K562 (cell line): Measurements from ENCODE around the gene USP22. TPM values are rescaled to one million over a fixed set of nuclear protein-coding genes. Genes with fewer than 3 reads are reported as not detected.

Source experiments
- ATAC-seq: fragments of 200-7000 bp; cut with Tn5 transposase; 3 replicates; pipeline ENCODE4 v1.9.1; 2020; ENCODE audit warnings: moderate library complexity
- BruUV-seq: library from RNA; stranded (reverse); fragments of 400-500 nt; replicated peaks from 2 replicates; lab custom pipeline; 2021; lab: Mats Ljungman, UMichigan
- CTCF ChIA-PET: fragments of 300-600 bp; formaldehyde crosslinking; extraction: SDS; loops from one replicate; lab custom pipeline; 2021; ENCODE audit warnings: low intra/inter-chr PET ratio; lab: Yijun Ruan, JAX
- POLR2A ChIA-PET: fragments of 300-600, 350-650 bp; sonication (Branson Sonifier 250); formaldehyde crosslinking; extraction: SDS; loops from one replicate; lab custom pipeline; 2021; ENCODE audit warnings: antibody characterized with exemption, inconsistent platforms; lab: Yijun Ruan, JAX
- DNase-seq, 4 experiments: peaks; one replicate each; pipeline versions ENCODE4 v3.0.0 to v3.0.0-alpha.2; 2011 to 2018; ENCODE audit warnings: low spot score in 3 of 4, mixed read lengths in 3 of 4; ENCODE audit errors: extremely low read depth in 1 of 4
- FAIRE-seq: peaks from 2 replicates; lab custom pipeline; 2011; peaks lifted over from hg19 to GRCh38; lab: Jason Lieb, UNC
- H2AFZ ChIP-seq: 2 replicates; pipeline ENCODE4 v1.6.0; 2011; ENCODE audit warnings: low read depth, low read length, control low read depth, inconsistent platforms
- H3K27ac ChIP-seq: fragments of 200-600 bp; 3 replicates; pipeline ENCODE4 v1.8.0; 2011; ENCODE audit warnings: low read depth, mild to moderate bottlenecking, control low read depth, inconsistent platforms, low read length, moderate library complexity, mixed read lengths; ENCODE audit errors: extremely low read depth
- H3K27me3 ChIP-seq, 2 experiments: fragments of 300-600 bp in 1 of 2; 2 replicates in 1 of 2; 3 replicates in 1 of 2; pipeline versions ENCODE4 v1.6.0 to v1.8.0; 2011; ENCODE audit warnings: inconsistent platforms in 2 of 2, low read length in 2 of 2, mild to moderate bottlenecking in 1 of 2, mixed read lengths in 1 of 2, moderate library complexity in 1 of 2; ENCODE audit not compliant: control insufficient read depth in 2 of 2, insufficient read depth in 2 of 2
- H3K36me3 ChIP-seq: fragments of 300-600 bp; 3 replicates; pipeline ENCODE4 v1.8.0; 2011; ENCODE audit warnings: mild to moderate bottlenecking, low read length, inconsistent platforms; ENCODE audit not compliant: control insufficient read depth, insufficient read depth
- H3K4me1 ChIP-seq, 2 experiments: fragments of 200-600 bp in 1 of 2; replicated peaks in 1 of 2; 2 replicates in 1 of 2; 3 replicates in 1 of 2; pipeline versions ENCODE4 v1.5.1 to v1.8.0; 2011; ENCODE audit warnings: inconsistent platforms in 2 of 2, low read length in 2 of 2, mild to moderate bottlenecking in 1 of 2, mixed read lengths in 1 of 2, moderate library complexity in 1 of 2; ENCODE audit not compliant: control insufficient read depth in 2 of 2, insufficient read depth in 2 of 2
- H3K4me2 ChIP-seq: 2 replicates; pipeline ENCODE4 v1.6.1; 2011; ENCODE audit warnings: low read length, control low read depth, inconsistent platforms, mixed read lengths; ENCODE audit not compliant: insufficient read depth
- H3K4me3 ChIP-seq: fragments of 200-600 bp; sonication (generic), shearing (Covaris generic); 2 replicates; pipeline ENCODE4 v1.5.1; 2016; ENCODE audit warnings: control low read depth, inconsistent platforms
- H3K79me2 ChIP-seq: fragments of 200-600 bp; 3 replicates; pipeline ENCODE4 v1.8.0; 2011; ENCODE audit warnings: low read length, inconsistent platforms; ENCODE audit not compliant: control insufficient read depth, insufficient read depth
- H3K9ac ChIP-seq, 2 experiments: 2 replicates each; pipeline versions ENCODE4 v1.6.0 to v1.6.1; 2011; ENCODE audit warnings: low read depth in 2 of 2, low read length in 2 of 2, control low read depth in 1 of 2, inconsistent platforms in 1 of 2, mild to moderate bottlenecking in 1 of 2, mixed read lengths in 1 of 2; ENCODE audit not compliant: insufficient read depth in 1 of 2
- H3K9me1 ChIP-seq: one replicate; pipeline ENCODE4 v1.6.0; 2011; ENCODE audit warnings: inconsistent platforms, mild to moderate bottlenecking, low read length, moderate library complexity; ENCODE audit not compliant: control insufficient read depth, insufficient read depth
- H3K9me3 ChIP-seq: replicated peaks from 2 replicates; pipeline ENCODE4 v1.5.1; 2011; ENCODE audit warnings: low read depth, low read length, inconsistent platforms; ENCODE audit not compliant: control insufficient read depth, insufficient read depth
- H4K20me1 ChIP-seq: replicated peaks from 2 replicates; pipeline ENCODE4 v1.6.1; 2011; ENCODE audit warnings: low read length, inconsistent platforms, mixed read lengths; ENCODE audit not compliant: control insufficient read depth, insufficient read depth
- ATF6 ChIP-seq: sonication (generic); formaldehyde crosslinking; IDR thresholded peaks from 2 replicates; pipeline ENCODE4 v1.4.0; 2020; ENCODE audit warnings: mild to moderate bottlenecking, missing genetic modification reagents
- CBFA2T3 ChIP-seq: fragments of 450-650 bp; IDR thresholded peaks from 2 replicates; pipeline ENCODE4 v1.6.1; 2017
- CBFB ChIP-seq: sonication (generic); formaldehyde crosslinking; IDR thresholded peaks from 2 replicates; pipeline ENCODE4 v1.4.0; 2020; ENCODE audit warnings: mild to moderate bottlenecking, missing genetic modification reagents
- FOXP4 ChIP-seq: sonication (generic); formaldehyde crosslinking; IDR thresholded peaks from 2 replicates; pipeline ENCODE4 v1.8.0; 2022; ENCODE audit warnings: mild to moderate bottlenecking, missing genetic modification reagents, borderline replicate concordance
- GABPB1 ChIP-seq: sonication (generic); formaldehyde crosslinking; IDR thresholded peaks from 2 replicates; pipeline ENCODE4 v1.8.0; 2022; ENCODE audit warnings: mild to moderate bottlenecking, missing genetic modification reagents
- HDGF ChIP-seq: fragments of 450-650 bp; IDR thresholded peaks from 2 replicates; pipeline ENCODE4 v1.6.1; 2016
- HINFP ChIP-seq: fragments of 450-650 bp; conservative IDR thresholded peaks from 2 replicates; pipeline ENCODE4 v1.6.1; 2016; ENCODE audit warnings: missing genetic modification characterization, low read depth, mild to moderate bottlenecking, control low read depth, missing compliant biosample characterization
- MECOM ChIP-seq: fragments of 250-450 bp; sonication (Bioruptor Pico); IDR thresholded peaks from 2 replicates; pipeline ENCODE4 v1.8.0; 2022; ENCODE audit warnings: inconsistent platforms
- NCOA1 ChIP-seq: fragments of 450-650 bp; IDR thresholded peaks from 2 replicates; pipeline ENCODE4 v1.6.1; 2016; ENCODE audit warnings: low read depth
- RBBP5 ChIP-seq: fragments of 200-600 bp; sonication (generic); IDR thresholded peaks from 2 replicates; pipeline ENCODE4 v1.6.1; 2012; ENCODE audit warnings: borderline replicate concordance, mild to moderate bottlenecking, low read length, control low read depth, inconsistent platforms; ENCODE audit not compliant: insufficient read depth, poor library complexity, severe bottlenecking
- SFPQ ChIP-seq: fragments of 200-400 bp; formaldehyde crosslinking; IDR thresholded peaks from 2 replicates; pipeline ENCODE4 v1.6.1; 2017; ENCODE audit warnings: mild to moderate bottlenecking, low read depth, low read length, moderate library complexity
- SRSF7 ChIP-seq: fragments of 200-400 bp; formaldehyde crosslinking; optimal IDR thresholded peaks from 2 replicates; pipeline ENCODE3; 2017; ENCODE audit warnings: mild to moderate bottlenecking, low read depth, low read length
- TEAD1 ChIP-seq, 2 experiments: fragments of 450-650 bp in 1 of 2; sonication (generic) in 1 of 2; formaldehyde crosslinking; IDR thresholded peaks; 2 replicates each; pipeline versions ENCODE4 v1.4.0 to v1.8.0; 2020 to 2022; ENCODE audit warnings: mild to moderate bottlenecking in 2 of 2, missing genetic modification reagents in 1 of 2
- ZFP36 ChIP-seq: fragments of 150-350 bp; IDR thresholded peaks from 2 replicates; pipeline ENCODE4 v1.6.1; 2018; ENCODE audit warnings: low read length, low read depth; ENCODE audit not compliant: partially characterized antibody
- ZNF75A ChIP-seq: fragments of 450-650 bp; formaldehyde crosslinking; IDR thresholded peaks from 2 replicates; pipeline ENCODE4 v1.4.0; 2020; ENCODE audit warnings: mild to moderate bottlenecking
- ZNF79 ChIP-seq: fragments of 250-450 bp; sonication (Bioruptor Pico); IDR thresholded peaks from 2 replicates; pipeline ENCODE4 v1.4.0; 2020; ENCODE audit warnings: low read depth, mild to moderate bottlenecking, moderate library complexity
- WGBS: fragments of 100-300 bp; shearing (Covaris generic); methylation state at CpG from one replicate; pipeline ENCODE4 v1.1.6; 2016; ENCODE audit warnings: low coverage, mixed read lengths; ENCODE audit not compliant: insufficient coverage; ENCODE audit errors: missing lambda C conversion rate; 5-methylcytosine and 5-hydroxymethylcytosine counted together
- in situ Hi-C: fragments of 300-500 bp; cut with MboI; formaldehyde crosslinking; loops from 4 replicates; pipeline ENCODE4 v1.15.0; 2018; ENCODE audit warnings: inconsistent platforms, mixed read lengths
- intact Hi-C: fragments of 100-400 bp; cut with micrococcal nuclease; formaldehyde crosslinking; loops from 2 replicates; pipeline ENCODE4 v1.14.2; 2022
- polyA plus RNA-seq, 8 experiments: library from polyadenylated mRNA; depleted of rRNA in 4 of 8; stranded (reverse) in 5 of 8; unstranded in 3 of 8; fragments of >200 nt; fragmentation: Nextera tagmentation in 2 of 8; fragmentation: Illumina TruSeq in 1 of 8; extraction: Ambion mirVana in 2 of 8; extraction: Trizol in 1 of 8; gene quantifications; 2 replicates each; pipeline versions ENCODE4 v1.2.1 to v1.2.3, GENCODE V29; 2011 to 2014; ENCODE audit warnings: inconsistent platforms in 1 of 8, missing spikeins in 1 of 8
- total RNA-seq, 7 experiments: library from RNA; depleted of rRNA in 6 of 7; stranded (reverse); fragments of >200 nt in 6 of 7; fragmentation: Illumina TruSeq in 2 of 7; extraction: Trizol in 2 of 7; gene quantifications; 2 replicates each; pipeline versions ENCODE4 v1.2.1 to v1.2.3, GENCODE V29; 2011 to 2021; ENCODE audit warnings: low replicate concordance in 1 of 7

Gene USP22
- total and polyA plus RNA-seq, 9 of the 15 experiments (the other 6 are each of a cell fraction or from before 2014, with no cell fraction given), result 6.5 to 113 (median 58.9) TPM

- Histone ChIP-seq H3K36me3 (peaks cover 98% of the 10 kb centered on the region), H3K9me1 (no peaks in the 10 kb centered on the region), H3K27me3 (no peaks in the 10 kb centered on the region), H3K4me1 (no peaks in the 10 kb centered on the region), H4K20me1 (no peaks in the 10 kb centered on the region; the same call in 1 of the 2 replicates), H3K79me2 (peaks cover 30% of the 10 kb centered on the region; the same call in 2 of the 3 replicates), H3K4me2 (no peak overlapping the region), H3K27ac (no peak overlapping the region), H2AFZ (no peak overlapping the region), H3K9ac (no peak overlapping the region), H3K9me3 (no peaks in the 10 kb centered on the region), H3K4me3 (no peak overlapping the region)
- ATAC-seq (no peak), DNase-seq (no peak), FAIRE-seq (no peak)
- TF ChIP-seq CBFA2T3 (no peak), RBBP5 (no peak), ZNF79 (CRISPR knock-in tag) (no peak), ZFP36 (no peak), SFPQ (no peak), MECOM (no peak), NCOA1 (no peak), CBFB (CRISPR knock-in tag) (no peak), SRSF7 (no peak), GABPB1 (CRISPR knock-in tag) (no peak), FOXP4 (no peak), ZNF75A (CRISPR knock-in tag) (no peak), HINFP (no peak), ATF6 (no peak), TEAD1 (CRISPR knock-in tag; IDR thresholded peaks at IDR 0.05) (no peak), HDGF (no peak)
- 94% methylated on average over 8 of the region's 8 CpGs for WGBS
- intact Hi-C loops (no loop called here), in situ Hi-C loops (no loop called here)
- CTCF ChIA-PET, result no interaction called here
- POLR2A ChIA-PET, result no interaction called here
- BruUV-seq, result no TSS peak
Measured at GRCh38 chr17:21012736-21013135, 30.1 kb downstream of the USP22 start.
